HG03066 (cell line): Measurements from ENCODE around the gene NMS.

ENCODE experiments used
- ATAC-seq: cut with Tn5 transposase; IDR thresholded peaks from one replicate; pipeline ENCODE4 v1.9.1; 2021; ENCODE audit warnings: low read depth; ENCODE audit not compliant: unreplicated experiment

Gene NMS

DNA sequence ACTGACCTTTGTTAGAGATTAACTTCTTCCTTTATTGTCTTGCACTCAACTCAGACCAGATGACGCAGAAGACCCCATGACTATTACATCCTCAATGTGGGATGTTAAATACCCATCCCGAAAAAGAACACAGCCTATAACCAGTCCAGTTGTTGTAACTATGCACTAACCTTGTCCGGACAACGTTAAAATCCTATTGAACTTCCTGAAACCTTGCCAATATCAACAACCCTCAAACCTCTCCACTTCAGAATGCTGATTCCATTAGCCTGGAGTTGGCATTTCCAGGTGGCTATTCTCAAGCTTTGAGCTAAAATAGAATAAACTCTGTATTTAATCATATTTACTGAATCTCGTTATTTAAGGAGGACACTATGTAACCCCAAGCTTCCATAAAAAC, 13.6 kb downstream of the NMS start:
- ATAC-seq: no peak

GRCh38 chr2:100484390-100484789, 14.1 kb downstream of the NMS start:
- ATAC-seq: no peak

- ATAC-seq: no peak
Measured at GRCh38 chr2:100485396-100485795, 15.1 kb downstream of the NMS start.

DNA sequence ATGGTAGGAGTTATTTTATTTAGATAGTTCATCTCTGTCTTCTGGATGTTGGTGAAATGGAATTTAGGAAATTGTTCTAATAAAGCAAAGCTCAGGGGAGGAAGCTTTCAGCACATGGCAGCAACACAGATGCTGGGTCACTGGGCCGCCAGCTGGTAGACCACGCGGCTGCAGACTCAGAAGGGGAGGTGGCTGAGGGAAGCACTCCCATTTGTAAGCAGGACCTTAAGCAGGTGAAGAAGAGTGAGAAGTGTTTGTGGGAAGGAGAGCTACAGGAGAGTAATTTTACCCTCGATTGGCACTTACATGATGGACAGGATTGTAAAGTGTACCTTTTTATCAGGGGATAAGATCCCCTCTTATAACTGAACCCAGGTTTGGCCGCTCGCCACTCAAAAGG, 24.4 kb downstream of the NMS start:
- ATAC-seq: no peak

DNA sequence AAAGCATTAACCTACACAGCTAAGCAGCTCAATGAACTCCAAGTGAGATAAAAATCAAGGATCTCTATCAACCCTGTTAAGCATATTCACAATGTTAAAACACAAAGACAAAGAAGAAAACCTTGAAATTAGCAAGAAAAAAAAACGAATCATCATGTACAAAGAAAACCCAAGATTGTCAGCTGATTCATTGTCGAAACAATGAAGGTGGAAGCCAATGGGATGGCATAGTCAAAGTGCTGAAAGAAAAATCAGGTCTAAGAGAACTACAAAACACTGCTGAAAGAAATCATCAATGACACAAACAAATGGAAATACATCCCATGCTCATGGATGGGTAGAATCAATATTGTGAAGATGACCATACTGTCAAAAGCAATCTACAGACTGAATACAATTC, 32.5 kb downstream of the NMS start:
- ATAC-seq: no peak

- no peak for ATAC-seq
Measured at GRCh38 chr2:100504542-100504941, 34.3 kb downstream of the NMS start.

GRCh38 chr2:100509066-100509465, 38.8 kb downstream of the NMS start:
- no peak for ATAC-seq

- ATAC-seq: no peak
Measured at GRCh38 chr2:100513650-100514049, 43.4 kb downstream of the NMS start.

GRCh38 chr2:100517556-100517955, 47.3 kb downstream of the NMS start:
- no peak for ATAC-seq

DNA sequence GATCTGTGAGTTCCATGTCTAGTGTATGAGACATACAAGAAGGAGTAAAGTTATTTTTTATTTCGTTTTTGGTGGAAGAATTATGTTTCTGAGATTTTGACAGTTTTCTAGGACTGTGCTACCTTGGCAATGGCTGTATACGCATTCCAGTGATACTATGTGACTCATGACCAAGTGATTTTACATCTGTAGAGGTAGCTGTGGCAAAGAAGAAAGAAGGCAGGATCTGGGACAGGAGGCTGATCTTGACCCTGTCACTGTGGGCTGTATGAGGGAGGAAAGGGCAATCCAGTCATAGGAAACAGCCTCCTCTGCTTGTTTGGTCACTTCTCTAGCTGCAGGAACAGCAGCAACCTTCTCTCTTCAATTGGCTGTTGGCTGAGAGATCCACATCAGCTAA, 48.5 kb downstream of the NMS start:
- ATAC-seq: no peak

GRCh38 chr2:100520224-100520623, 49.9 kb downstream of the NMS start:
- ATAC-seq: no peak

GRCh38 chr2:100522430-100522829, 52.1 kb downstream of the NMS start:
- ATAC-seq: no peak

GRCh38 chr2:100524331-100524730, 54.0 kb downstream of the NMS start:
- no peak for ATAC-seq

GRCh38 chr2:100526868-100527267, 56.6 kb downstream of the NMS start:
- ATAC-seq: no peak

GRCh38 chr2:100527440-100528015, 57.2 kb downstream of the NMS start:
- no peak for ATAC-seq

DNA sequence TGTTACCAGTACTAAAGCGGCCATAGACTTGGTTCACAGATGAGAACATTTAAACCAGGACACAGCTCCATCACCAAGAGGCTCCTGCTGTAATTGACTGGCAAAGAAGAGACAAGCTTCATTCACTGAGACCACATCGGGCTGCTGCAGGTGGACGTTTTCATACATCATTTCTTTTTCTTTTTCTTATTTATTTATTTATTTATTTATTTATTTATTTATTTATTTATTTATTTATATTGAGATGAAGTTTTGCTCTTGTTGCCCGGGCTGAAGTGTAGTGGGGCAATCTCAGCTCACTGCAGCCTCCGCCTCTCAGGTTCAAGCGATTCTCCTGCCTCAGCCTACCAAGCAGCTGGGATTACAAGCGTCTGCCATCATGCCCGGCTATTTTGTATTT, 58.9 kb downstream of the NMS start:
- no peak for ATAC-seq

- no peak for ATAC-seq
Measured at GRCh38 chr2:100529900-100530299, 59.6 kb downstream of the NMS start.
